ENCODE data around the gene FGF12.

Gene FGF12

GRCh38 chr3:192188218-192188835 is 539.0 kb downstream of the FGF12 start:
- Histone ChIP-seq H3K4me1 (no peaks in the 10 kb centered on the region), H3K4me3 (ENCODE audit: low read depth, low read length) (no peak overlapping the region), H3K27me3 (no peaks in the 10 kb centered on the region), H3K9me3 (no peaks in the 10 kb centered on the region), H3K36me3 (no peaks in the 10 kb centered on the region)
- peak; percentile 86 for TF ChIP-seq CTCF (IDR thresholded peaks at IDR 0.05; ENCODE audit: low read depth, low read length)
- peak; percentile 78 for DNase-seq

- Histone ChIP-seq H3K36me3 (no peaks in the 10 kb centered on the region), H3K9me3 (no peaks in the 10 kb centered on the region), H3K27me3 (no peaks in the 10 kb centered on the region), H3K4me1 (no peaks in the 10 kb centered on the region), H3K4me3 (ENCODE audit: low read depth, low read length) (no peak overlapping the region)
- no peak for TF ChIP-seq CTCF (IDR thresholded peaks at IDR 0.05; ENCODE audit: low read depth, low read length)
- no peak for DNase-seq
Measured at GRCh38 chr3:192187485-192188051, 539.8 kb downstream of the FGF12 start.

GRCh38 chr3:192186498-192186897 is 540.8 kb downstream of the FGF12 start:
- Histone ChIP-seq H3K9me3 (no peaks in the 10 kb centered on the region), H3K36me3 (no peaks in the 10 kb centered on the region), H3K4me1 (no peaks in the 10 kb centered on the region), H3K27me3 (no peaks in the 10 kb centered on the region), H3K4me3 (ENCODE audit: low read depth, low read length) (no peak overlapping the region)
- DNase-seq, result no peak
- no peak for TF ChIP-seq CTCF (IDR thresholded peaks at IDR 0.05; ENCODE audit: low read depth, low read length)

GRCh38 chr3:192186045-192186444 is 541.3 kb downstream of the FGF12 start:
- Histone ChIP-seq H3K4me1 (no peaks in the 10 kb centered on the region), H3K9me3 (no peaks in the 10 kb centered on the region), H3K27me3 (no peaks in the 10 kb centered on the region), H3K4me3 (ENCODE audit: low read depth, low read length) (no peak overlapping the region), H3K36me3 (no peaks in the 10 kb centered on the region)
- no peak for DNase-seq
- TF ChIP-seq CTCF (IDR thresholded peaks at IDR 0.05; ENCODE audit: low read depth, low read length), result no peak

GRCh38 chr3:192183109-192183508 is 544.2 kb downstream of the FGF12 start:
- Histone ChIP-seq H3K4me1 (no peaks in the 10 kb centered on the region), H3K9me3 (no peaks in the 10 kb centered on the region), H3K27me3 (no peaks in the 10 kb centered on the region), H3K4me3 (ENCODE audit: low read depth, low read length) (no peak overlapping the region), H3K36me3 (no peaks in the 10 kb centered on the region)
- TF ChIP-seq CTCF (IDR thresholded peaks at IDR 0.05; ENCODE audit: low read depth, low read length), result no peak
- no peak for DNase-seq

GRCh38 chr3:192181151-192181550 is 546.2 kb downstream of the FGF12 start:
- Histone ChIP-seq H3K9me3 (no peaks in the 10 kb centered on the region), H3K36me3 (no peaks in the 10 kb centered on the region), H3K4me1 (no peaks in the 10 kb centered on the region), H3K4me3 (ENCODE audit: low read depth, low read length) (no peak overlapping the region), H3K27me3 (no peaks in the 10 kb centered on the region)
- no peak for TF ChIP-seq CTCF (IDR thresholded peaks at IDR 0.05; ENCODE audit: low read depth, low read length)
- no peak for DNase-seq
